OCI-LY3 (cell line): ENCODE results near the gene ZNF365.
"Not testable (repeated sequence)": the region's sequence is repeated elsewhere in the genome, so short reads cannot be mapped to it uniquely, and the experiment has no call there.

Experiments
- EZH2phosphoT487 ChIP-seq: fragments of 200-600 bp; shearing (Covaris generic); IDR thresholded peaks from 2 replicates; pipeline ENCODE4 v1.6.1; 2018; ENCODE audit warnings: antibody characterized with exemption, mixed run types, low read depth
- TF ChIP-seq, protein P1 (sequence below): fragments of 200-600, 300-600 bp; sonication (generic); IDR thresholded peaks from 2 replicates; pipeline ENCODE4 v1.5.1; 2014; ENCODE audit warnings: antibody characterized with exemption, low read length, low read depth

DNA sequence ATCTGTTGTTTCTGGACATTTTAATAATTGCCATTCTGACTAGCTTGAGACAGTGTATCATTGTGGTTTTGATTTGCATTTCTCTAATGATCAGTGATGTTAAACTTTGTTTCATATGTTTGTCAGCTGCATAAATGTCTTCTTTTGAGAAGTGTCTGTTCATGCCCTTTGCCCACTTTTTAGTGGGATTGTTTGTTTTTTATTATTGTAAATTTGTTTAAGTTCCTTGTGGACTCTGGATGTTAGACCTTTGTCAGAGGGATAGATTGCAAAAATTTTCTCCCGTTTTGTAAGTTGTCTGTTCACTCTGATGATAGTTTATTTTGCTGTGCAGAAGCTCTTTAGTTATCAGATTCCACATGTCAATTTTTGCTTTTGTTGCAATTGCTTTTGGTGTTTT is 36.8 kb downstream of the ZNF365 start:
- TF ChIP-seq, protein P1, sequence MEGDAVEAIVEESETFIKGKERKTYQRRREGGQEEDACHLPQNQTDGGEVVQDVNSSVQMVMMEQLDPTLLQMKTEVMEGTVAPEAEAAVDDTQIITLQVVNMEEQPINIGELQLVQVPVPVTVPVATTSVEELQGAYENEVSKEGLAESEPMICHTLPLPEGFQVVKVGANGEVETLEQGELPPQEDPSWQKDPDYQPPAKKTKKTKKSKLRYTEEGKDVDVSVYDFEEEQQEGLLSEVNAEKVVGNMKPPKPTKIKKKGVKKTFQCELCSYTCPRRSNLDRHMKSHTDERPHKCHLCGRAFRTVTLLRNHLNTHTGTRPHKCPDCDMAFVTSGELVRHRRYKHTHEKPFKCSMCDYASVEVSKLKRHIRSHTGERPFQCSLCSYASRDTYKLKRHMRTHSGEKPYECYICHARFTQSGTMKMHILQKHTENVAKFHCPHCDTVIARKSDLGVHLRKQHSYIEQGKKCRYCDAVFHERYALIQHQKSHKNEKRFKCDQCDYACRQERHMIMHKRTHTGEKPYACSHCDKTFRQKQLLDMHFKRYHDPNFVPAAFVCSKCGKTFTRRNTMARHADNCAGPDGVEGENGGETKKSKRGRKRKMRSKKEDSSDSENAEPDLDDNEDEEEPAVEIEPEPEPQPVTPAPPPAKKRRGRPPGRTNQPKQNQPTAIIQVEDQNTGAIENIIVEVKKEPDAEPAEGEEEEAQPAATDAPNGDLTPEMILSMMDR, result not testable (repeated sequence)
- TF ChIP-seq EZH2phosphoT487, result not testable (repeated sequence)
